Stimulated activated CD4-positive, alpha-beta T cell treated with anti-CD3 and anti-CD28 coated beads, TNF-alpha, amount 100 ng/mL, for 48 hours (primary cell): ENCODE data around the gene PTMA.
A peak's percentile ranks its signal among the peaks of the same experiment; 100 is the strongest.
"Not testable (repeated sequence)": the region's sequence is repeated elsewhere in the genome, so short reads cannot be mapped to it uniquely, and the experiment has no call there.

Source experiments
- DNase-seq, 3 donors: peaks; one replicate each; pipeline ENCODE4 v3.0.0-alpha.2; 2020; ENCODE audit warnings: low read depth in 3 of 3

The PTMA gene, protein sequence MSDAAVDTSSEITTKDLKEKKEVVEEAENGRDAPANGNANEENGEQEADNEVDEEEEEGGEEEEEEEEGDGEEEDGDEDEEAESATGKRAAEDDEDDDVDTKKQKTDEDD

GRCh38 chr2:231707927-231708772, at the start of gene PTMA:
TSS of gene PTMA (plus strand) at chr2:231708525. CDS start at chr2:231708707, 182 bp downstream.
- DNase-seq: peak; percentile 97 to 100 (median 98)

- not testable (repeated sequence) for DNase-seq
Measured at GRCh38 chr2:231660073-231660472, 48.3 kb upstream of the PTMA start.

GRCh38 chr2:231660860-231661259, 47.5 kb upstream of the PTMA start:
- DNase-seq: no peak

DNA sequence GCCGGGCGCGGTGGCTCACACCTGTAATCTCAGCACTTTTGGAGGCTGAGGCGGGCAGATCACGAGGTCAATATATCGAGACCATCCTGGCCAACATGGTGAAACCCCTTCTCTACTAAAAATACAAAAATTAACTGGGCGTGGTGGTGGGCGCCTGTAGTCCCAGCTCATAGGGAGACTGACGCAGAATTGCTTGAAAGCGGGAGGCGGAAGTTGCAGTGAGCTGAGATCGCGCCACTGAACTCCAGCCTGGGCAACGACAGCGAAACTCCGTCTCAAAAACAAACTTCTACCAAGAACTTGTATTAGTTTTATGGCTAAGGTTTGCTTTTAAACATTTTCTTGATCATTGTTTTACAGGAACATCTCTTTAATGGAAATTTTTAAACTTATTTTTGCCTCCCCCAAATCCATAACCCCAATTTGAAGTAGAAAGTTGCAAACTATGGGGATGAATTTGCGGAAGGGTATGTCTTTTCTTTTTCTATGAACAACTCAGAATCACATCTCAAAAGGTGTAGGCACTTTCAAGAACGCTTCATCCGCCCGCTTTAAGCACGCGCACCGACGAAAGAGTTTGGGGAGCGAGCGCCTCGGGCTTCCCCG, 46.8 kb upstream of the PTMA start:
- no peak for DNase-seq

DNA sequence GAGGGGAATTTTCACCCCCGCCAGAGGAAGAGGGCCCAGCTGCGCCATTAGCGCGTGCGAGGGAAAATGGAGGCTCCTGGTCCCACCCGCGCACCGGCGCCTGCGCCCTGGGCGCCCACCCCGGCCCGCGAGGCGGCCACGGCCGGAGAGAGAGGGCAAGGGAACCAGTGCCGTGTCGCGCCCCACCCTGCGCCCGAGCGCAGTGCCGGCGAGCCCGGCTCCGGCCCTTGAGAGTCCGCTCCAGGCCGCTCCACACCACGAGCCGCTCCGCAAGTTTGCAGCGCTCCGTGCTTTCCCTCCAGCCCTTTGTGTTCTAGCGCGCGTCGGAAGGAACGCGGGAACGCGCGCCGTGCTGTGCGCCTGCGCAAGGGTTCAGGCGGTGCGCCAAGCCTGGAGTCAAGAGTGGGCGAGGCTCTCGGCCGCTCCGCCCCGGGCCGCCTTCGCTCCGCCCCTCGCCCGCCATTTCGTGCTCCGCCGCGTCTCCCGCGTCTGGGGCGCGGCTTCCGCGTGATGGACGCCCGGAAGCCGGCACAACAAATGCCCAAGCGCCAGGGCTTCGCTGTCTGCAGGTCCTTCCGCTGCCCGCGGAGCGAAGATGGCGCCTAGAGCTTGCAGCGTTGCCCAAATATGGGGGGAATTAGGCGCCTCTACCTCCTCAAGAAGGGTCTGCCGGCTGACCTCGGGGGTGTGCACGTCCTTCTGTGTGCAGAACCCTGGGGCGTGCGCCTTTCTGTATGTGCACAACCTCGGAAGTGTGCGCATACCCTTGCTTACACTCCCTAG, 46.1 kb upstream of the PTMA start:
- DNase-seq: peak; percentile 92 to 93 (median 93)

- DNase-seq: no peak
Measured at GRCh38 chr2:231662811-231663457, 45.4 kb upstream of the PTMA start.

- no peak for DNase-seq
Measured at GRCh38 chr2:231663458-231664212, 44.7 kb upstream of the PTMA start.

DNA sequence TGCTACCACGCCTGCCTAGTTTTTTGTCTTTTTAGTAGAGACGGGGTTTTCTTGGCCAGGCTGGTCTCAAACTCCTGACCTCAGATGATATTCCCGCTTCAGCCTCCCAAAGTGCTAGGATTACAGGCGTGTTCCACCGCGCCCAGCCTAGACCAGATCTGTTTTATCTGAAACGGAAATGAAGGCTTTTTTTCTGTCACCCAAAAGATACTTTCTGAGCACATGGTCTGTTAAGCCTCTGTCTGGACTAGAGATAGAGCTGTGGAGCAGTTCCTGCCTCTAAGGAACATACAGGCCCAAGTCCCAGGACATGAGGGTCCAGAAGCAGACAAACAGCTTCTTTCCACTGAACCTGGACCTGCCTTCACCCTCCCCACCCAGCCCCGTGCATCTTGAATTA, 43.6 kb upstream of the PTMA start:
- DNase-seq: no peak

DNA sequence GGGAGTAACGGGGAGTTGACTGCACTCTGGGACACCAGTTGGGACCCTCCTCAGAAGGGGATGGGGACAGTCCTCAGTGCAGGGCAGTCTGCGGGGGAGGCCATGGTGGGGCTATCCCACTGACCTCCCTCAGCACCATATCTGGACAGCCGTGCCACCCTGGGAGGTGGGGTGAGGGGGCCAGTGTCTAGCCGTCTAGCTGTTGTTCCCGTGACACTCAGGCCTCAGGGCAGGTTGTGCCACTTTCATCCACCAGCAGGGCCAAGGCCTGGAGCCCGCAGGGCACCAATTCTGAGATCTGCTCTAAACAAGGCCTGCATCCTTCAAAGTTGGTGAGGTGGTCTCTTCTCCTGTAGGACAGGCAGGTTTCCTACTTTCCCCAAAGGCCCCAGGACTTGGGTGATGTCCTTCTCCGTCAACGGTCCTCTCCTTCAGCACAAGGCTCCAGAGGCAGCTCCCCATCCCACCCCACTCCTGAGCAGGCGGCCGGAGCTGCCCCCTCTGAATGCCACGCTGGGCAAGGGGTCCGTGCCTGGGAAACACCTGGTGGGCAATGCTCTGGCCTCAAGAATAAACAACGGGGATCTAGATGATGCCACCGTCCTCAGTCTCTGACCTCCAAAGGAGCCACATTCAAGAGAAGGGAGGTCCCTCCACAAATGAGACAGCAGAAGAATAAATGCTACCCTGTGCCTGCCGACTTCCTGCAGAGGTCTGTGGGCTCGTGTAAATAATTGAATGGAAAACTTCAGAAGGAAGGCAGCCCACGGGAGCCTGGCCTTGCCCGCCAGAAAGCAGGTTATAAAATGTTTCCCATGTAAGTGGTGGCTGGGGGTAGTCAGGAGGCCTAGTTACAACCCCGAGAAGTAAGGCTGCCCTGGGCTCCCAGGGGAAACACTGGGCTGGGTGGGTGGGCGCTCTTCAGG, 42.8 kb upstream of the PTMA start:
- DNase-seq: no peak

DNA sequence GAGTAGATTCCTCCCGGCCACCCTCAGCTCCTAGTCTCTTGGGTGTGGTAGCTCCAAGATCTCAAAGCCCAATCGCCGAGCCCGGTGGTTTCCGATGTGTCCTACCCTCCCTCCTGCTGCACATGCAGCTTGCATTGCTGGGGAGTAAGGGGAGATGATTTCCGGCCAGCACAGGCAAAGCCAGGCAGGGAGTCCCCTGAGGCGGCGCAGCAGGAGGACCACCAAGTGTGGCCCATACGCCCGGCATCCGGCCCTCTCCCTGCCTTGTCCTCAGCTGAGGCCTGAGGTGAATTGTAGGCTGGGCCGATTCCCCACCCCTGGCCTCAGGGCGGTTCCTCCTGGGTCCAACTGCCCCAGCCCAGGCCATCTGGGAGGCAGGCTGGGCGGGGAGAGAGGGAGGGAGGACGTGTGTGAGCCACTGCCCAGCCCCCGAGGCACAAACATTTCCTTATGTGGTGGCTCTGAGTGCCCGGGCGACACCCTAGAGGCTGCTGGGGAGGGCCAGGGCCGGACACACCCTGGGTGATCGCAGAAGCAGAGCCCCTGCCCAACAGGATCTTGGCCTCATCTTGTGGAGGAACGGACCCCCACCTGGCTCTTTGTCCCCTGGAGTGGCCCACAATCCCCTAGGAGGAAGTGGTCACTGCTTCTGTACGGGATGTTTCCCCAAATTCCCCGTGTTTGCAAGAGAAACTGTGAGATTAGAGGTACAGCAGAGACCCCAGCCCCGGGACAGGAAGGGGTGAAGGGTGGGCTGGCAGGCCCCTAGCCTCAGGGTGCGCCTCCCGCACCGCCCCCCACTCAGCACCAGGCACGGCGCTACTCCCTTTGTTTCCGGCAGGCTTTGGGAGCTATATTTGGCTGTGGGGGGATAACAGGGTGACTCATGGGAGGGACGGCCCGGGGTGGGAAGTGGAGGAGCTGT, 41.9 kb upstream of the PTMA start:
- no peak for DNase-seq

GRCh38 chr2:231667096-231667427, 41.3 kb upstream of the PTMA start:
- DNase-seq: no peak

DNA sequence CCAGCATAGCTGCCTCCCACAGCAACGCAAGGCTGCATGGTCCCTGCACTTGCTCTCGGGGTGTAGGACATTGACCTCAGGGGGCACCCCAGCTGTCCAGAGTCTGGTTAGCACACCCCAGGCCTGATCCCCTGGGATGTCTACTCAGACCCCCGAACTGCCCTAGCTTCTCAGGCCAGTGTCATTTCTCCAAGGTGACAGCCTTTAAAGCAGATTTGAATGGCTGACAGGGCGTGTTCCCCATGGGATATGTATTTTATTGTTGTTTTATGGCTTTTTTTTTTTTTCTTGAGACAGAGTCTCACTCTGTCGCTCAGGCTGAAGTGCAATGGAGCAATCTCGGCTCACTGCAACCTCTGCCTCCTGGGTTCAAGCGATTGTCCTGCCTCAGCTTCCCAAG, 40.8 kb upstream of the PTMA start:
- no peak for DNase-seq

GRCh38 chr2:231668981-231669380, 39.3 kb upstream of the PTMA start:
- DNase-seq: no peak

- no peak for DNase-seq
Measured at GRCh38 chr2:231671270-231672050, 36.9 kb upstream of the PTMA start.

- DNase-seq: no peak
Measured at GRCh38 chr2:231672617-231673347, 35.5 kb upstream of the PTMA start.

- DNase-seq: no peak
Measured at GRCh38 chr2:231673348-231673770, 35.0 kb upstream of the PTMA start.

GRCh38 chr2:231674587-231675338, 33.6 kb upstream of the PTMA start:
- DNase-seq: peak; percentile 44 to 68 (median 46)
